IMR-90 (cell line): ENCODE measurements around the gene PLXNA3. TPM values are rescaled to one million over a fixed set of nuclear protein-coding genes. Genes with fewer than 3 reads are reported as not detected.
A peak's percentile ranks its signal among the peaks of the same experiment; 100 is the strongest.

ENCODE experiments used
- ATAC-seq: fragments of 200-7000 bp; cut with Tn5 transposase; 2 replicates; pipeline ENCODE4 v1.9.1; 2020; ENCODE audit warnings: low read depth, mild to moderate bottlenecking, moderate library complexity
- BruUV-seq: library from RNA; stranded (reverse); fragments of 400-500 nt; replicated peaks from 2 replicates; lab custom pipeline; 2021; lab: Mats Ljungman, UMichigan
- CTCF ChIA-PET: fragments of 300-600 bp; formaldehyde crosslinking; extraction: SDS; loops from one replicate; lab custom pipeline; 2021; ENCODE audit warnings: antibody characterized with exemption; lab: Yijun Ruan, JAX
- POLR2A ChIA-PET: fragments of 300-600 bp; sonication (Branson Sonifier 250); formaldehyde crosslinking; loops from one replicate; lab custom pipeline; 2022; ENCODE audit warnings: antibody characterized with exemption; ENCODE audit not compliant: unreplicated experiment; lab: Charles Lee
- DNase-seq: peaks from one replicate; pipeline ENCODE4 v3.0.0; 2013
- H2AFZ ChIP-seq: replicated peaks from 2 replicates; pipeline ENCODE3; 2013; ENCODE audit warnings: low read length, mild to moderate bottlenecking; ENCODE audit not compliant: poor library complexity
- H2AK5ac ChIP-seq: 2 replicates; pipeline ENCODE4 v1.6.1; 2013; ENCODE audit warnings: low read depth, low read length, inconsistent platforms
- H2AK9ac ChIP-seq: replicated peaks from 2 replicates; pipeline ENCODE3; 2013; ENCODE audit warnings: mild to moderate bottlenecking, low read depth, low read length, moderate library complexity; ENCODE audit not compliant: poor library complexity
- H2BK120ac ChIP-seq: 2 replicates; pipeline ENCODE4 v1.6.1; 2013; ENCODE audit warnings: low read depth, low read length, inconsistent platforms
- H2BK15ac ChIP-seq: 3 replicates; pipeline ENCODE4 v1.6.1; 2013; ENCODE audit warnings: low read depth, low read length, inconsistent platforms
- H2BK20ac ChIP-seq: 2 replicates; pipeline ENCODE4 v1.6.1; 2013; ENCODE audit warnings: low read depth, mild to moderate bottlenecking, inconsistent platforms, low read length, moderate library complexity
- H2BK5ac ChIP-seq: 2 replicates; pipeline ENCODE4 v1.6.1; 2013; ENCODE audit warnings: mild to moderate bottlenecking, low read depth, low read length, inconsistent platforms; ENCODE audit not compliant: poor library complexity, severe bottlenecking
- H3K14ac ChIP-seq: replicated peaks from 2 replicates; pipeline ENCODE4 v1.6.1; 2013; ENCODE audit warnings: low read depth, low read length, inconsistent platforms
- H3K18ac ChIP-seq: 2 replicates; pipeline ENCODE4 v1.6.1; 2013; ENCODE audit warnings: low read depth, low read length, control low read depth
- H3K23ac ChIP-seq: 2 replicates; pipeline ENCODE4 v1.6.1; 2013; ENCODE audit warnings: low read depth, low read length, inconsistent platforms
- H3K27ac ChIP-seq: 2 replicates; pipeline ENCODE4 v1.5.1; 2013; ENCODE audit warnings: mild to moderate bottlenecking, control low read depth, low read length; ENCODE audit not compliant: insufficient read depth
- H3K27me3 ChIP-seq: 2 replicates; pipeline ENCODE4 v1.6.1; 2013; ENCODE audit warnings: low read length; ENCODE audit not compliant: control insufficient read depth, insufficient read depth
- H3K36me3 ChIP-seq: 2 replicates; pipeline ENCODE4 v1.6.1; 2013; ENCODE audit warnings: low read length, mixed read lengths; ENCODE audit not compliant: control insufficient read depth, insufficient read depth
- H3K4ac ChIP-seq: 2 replicates; pipeline ENCODE4 v1.6.1; 2013; ENCODE audit warnings: low read depth, low read length, inconsistent platforms
- H3K4me1 ChIP-seq: 2 replicates; pipeline ENCODE4 v1.6.1; 2013; ENCODE audit warnings: low read length, mixed read lengths; ENCODE audit not compliant: control insufficient read depth, insufficient read depth
- H3K4me2 ChIP-seq: 2 replicates; pipeline ENCODE4 v1.6.1; 2013; ENCODE audit warnings: low read depth, mild to moderate bottlenecking, control low read depth, low read length, moderate library complexity
- H3K4me3 ChIP-seq: 2 replicates; pipeline ENCODE4 v1.5.1; 2013; ENCODE audit warnings: low read depth, mild to moderate bottlenecking, control low read depth, low read length, moderate library complexity; ENCODE audit not compliant: insufficient read depth
- H3K56ac ChIP-seq: 2 replicates; pipeline ENCODE4 v1.6.1; 2013; ENCODE audit warnings: low read length, inconsistent platforms; ENCODE audit not compliant: insufficient read depth; ENCODE audit errors: extremely low read depth
- H3K79me1 ChIP-seq, 2 experiments: 2 replicates each; pipeline ENCODE4 v1.6.1; 2013; ENCODE audit warnings: low read length in 2 of 2, inconsistent platforms in 1 of 2, low read depth in 1 of 2
- H3K9ac ChIP-seq: 2 replicates; pipeline ENCODE4 v1.6.1; 2013; ENCODE audit warnings: low read depth, low read length, control low read depth
- H3K9me1 ChIP-seq: 2 replicates; pipeline ENCODE4 v1.6.1; 2013; ENCODE audit warnings: low read length, inconsistent platforms; ENCODE audit not compliant: insufficient read depth
- H3K9me3 ChIP-seq: 2 replicates; pipeline ENCODE4 v1.6.1; 2013; ENCODE audit warnings: low read length; ENCODE audit not compliant: control insufficient read depth, insufficient read depth
- H4K20me1 ChIP-seq: 2 replicates; pipeline ENCODE4 v1.6.1; 2013; ENCODE audit warnings: low read length, inconsistent platforms; ENCODE audit not compliant: insufficient read depth
- H4K5ac ChIP-seq: 2 replicates; pipeline ENCODE4 v1.6.1; 2013; ENCODE audit warnings: mild to moderate bottlenecking, low read depth, low read length, control low read depth
- H4K8ac ChIP-seq, 2 experiments: 2 replicates each; pipeline ENCODE4 v1.6.1; 2013; ENCODE audit warnings: low read depth in 2 of 2, low read length in 2 of 2, control low read depth in 1 of 2, inconsistent platforms in 1 of 2
- H4K91ac ChIP-seq: 2 replicates; pipeline ENCODE4 v1.6.1; 2013; ENCODE audit warnings: low read depth, low read length, inconsistent platforms; ENCODE audit not compliant: insufficient read depth
- ELK1 ChIP-seq: fragments of 150-350 bp; IDR thresholded peaks from 2 replicates; pipeline ENCODE4 v1.6.1; 2016; ENCODE audit warnings: low read depth, mild to moderate bottlenecking, low read length, moderate library complexity, borderline replicate concordance
- MXI1 ChIP-seq: IDR thresholded peaks from 2 replicates; pipeline ENCODE4 v1.6.1; 2012; ENCODE audit warnings: low read depth, mild to moderate bottlenecking, low read length, moderate library complexity, borderline replicate concordance
- POLR2A ChIP-seq: IDR thresholded peaks from 2 replicates; pipeline ENCODE4 v1.6.1; 2012; ENCODE audit warnings: mild to moderate bottlenecking, low read depth, low read length
- RFX5 ChIP-seq: IDR thresholded peaks from 2 replicates; pipeline ENCODE4 v1.8.0; 2012; ENCODE audit warnings: low read depth, mild to moderate bottlenecking, low read length, moderate library complexity
- SMC3 ChIP-seq: fragments of 150-350 bp; IDR thresholded peaks from 2 replicates; pipeline ENCODE4 v1.6.1; 2016; ENCODE audit warnings: low read depth, mild to moderate bottlenecking, antibody characterized with exemption, low read length, moderate library complexity
- WGBS, 2 experiments: methylation state at CpG; one replicate each; pipeline versions ENCODE4 v1.1.5 to v1.1.7; 2013; ENCODE audit warnings: missing lambda C conversion rate in 2 of 2; ENCODE audit not compliant: insufficient read length in 1 of 2; ENCODE audit errors: extremely low coverage in 2 of 2; 5-methylcytosine and 5-hydroxymethylcytosine counted together
- dilution Hi-C: fragments of 300-500 bp; cut with HindIII; formaldehyde crosslinking; loops from one replicate; pipeline ENCODE4 v1.14.3; 2018; ENCODE audit warnings: low sequenced_read_pairs; ENCODE audit not compliant: unreplicated experiment
- in situ Hi-C: fragments of 300-500 bp; cut with MboI; formaldehyde crosslinking; loops from 3 replicates; pipeline ENCODE4 v1.14.3; 2019; ENCODE audit warnings: low sequenced_read_pairs, inconsistent platforms, mixed read lengths
- intact Hi-C: fragments of 100-400 bp; cut with micrococcal nuclease; formaldehyde crosslinking; loops from 2 replicates; pipeline ENCODE4 v1.10.0; 2022
- polyA plus RNA-seq, 3 experiments: library from polyadenylated mRNA; depleted of rRNA; stranded (reverse); fragments of >200 nt; gene quantifications; 2 replicates each; pipeline ENCODE4 v1.2.3, GENCODE V29; 2012; ENCODE audit warnings: low replicate concordance in 1 of 3
- total RNA-seq: library from RNA; depleted of rRNA; stranded (reverse); fragments of >200 nt; gene quantifications from 2 replicates; pipeline ENCODE4 v1.2.3, GENCODE V29; 2012

Gene PLXNA3
- total and polyA plus RNA-seq, 2 of the 4 experiments (the other 2 are of a cell fraction), result 4.3 to 111 TPM

- H3K79me1 ChIP-seq, result peaks cover 0 to 25% of the 10 kb centered on the region in 2 experiments; a peak in 2 of 4 replicates
- BruUV-seq, result TSS peak; percentile 91
- H3K56ac ChIP-seq, result no peak overlapping the region
- H3K23ac ChIP-seq, result no peak overlapping the region
- 91% methylated on average over 14 of the region's 21 CpGs; no CpG with 5 or more reads in 1 of the 2 experiments for WGBS, 2 experiments
- peaks cover 14% of the 10 kb centered on the region for H4K20me1 ChIP-seq
- H3K4ac ChIP-seq, result no peak overlapping the region
- H3K14ac ChIP-seq, result no peak overlapping the region
- intact Hi-C loops (no loop called here), in situ Hi-C loops (no loop called here), dilution Hi-C loops (no loop called here)
- no peak for DNase-seq
- H3K9me1 ChIP-seq, result no peaks in the 10 kb centered on the region
- H2BK20ac ChIP-seq, result no peak overlapping the region
- H3K4me2 ChIP-seq, result no peak overlapping the region
- no peak overlapping the region for H3K18ac ChIP-seq
- no peak overlapping the region for H3K4me3 ChIP-seq
- peaks cover 40% of the 10 kb centered on the region for H3K36me3 ChIP-seq
- H2AK5ac ChIP-seq, result no peak overlapping the region
- no peak overlapping the region for H4K91ac ChIP-seq
- H4K5ac ChIP-seq, result no peak overlapping the region
- no peak overlapping the region for H2AK9ac ChIP-seq
- no peak overlapping the region for H2BK15ac ChIP-seq
- no peak overlapping the region for H4K8ac ChIP-seq
- ChIA-PET CTCF (no interaction called here), POLR2A (no interaction called here)
- H3K9ac ChIP-seq, result no peak overlapping the region
- no peaks in the 10 kb centered on the region; the same call in 1 of the 2 replicates for H3K9me3 ChIP-seq
- H3K27ac ChIP-seq, result no peak overlapping the region
- H2AFZ ChIP-seq, result no peak overlapping the region
- H2BK5ac ChIP-seq, result no peak overlapping the region
- no peak for ATAC-seq
- no peak for TF ChIP-seq SMC3
- no peak for TF ChIP-seq MXI1
- no peak for TF ChIP-seq RFX5
- TF ChIP-seq ELK1, result no peak
- no peak for TF ChIP-seq POLR2A
- no peak overlapping the region for H2BK120ac ChIP-seq
- no peaks in the 10 kb centered on the region for H3K27me3 ChIP-seq
- peaks cover 11% of the 10 kb centered on the region for H3K4me1 ChIP-seq
These were observed 15.9 kb upstream of the PLXNA3 start for GRCh38 chrX:154441984-154442707.
